ENCODE measurements around the gene NCR3LG1. TPM values are rescaled to one million over a fixed set of nuclear protein-coding genes. Genes with fewer than 3 reads are reported as not detected.
A peak's percentile ranks its signal among the peaks of the same experiment; 100 is the strongest.

Gene NCR3LG1
- total and polyA plus RNA-seq, 2 of the 8 experiments (the other 6 are each of a cell fraction or from before 2014, with no cell fraction given), result 0.68 to 1.9 TPM

DNA sequence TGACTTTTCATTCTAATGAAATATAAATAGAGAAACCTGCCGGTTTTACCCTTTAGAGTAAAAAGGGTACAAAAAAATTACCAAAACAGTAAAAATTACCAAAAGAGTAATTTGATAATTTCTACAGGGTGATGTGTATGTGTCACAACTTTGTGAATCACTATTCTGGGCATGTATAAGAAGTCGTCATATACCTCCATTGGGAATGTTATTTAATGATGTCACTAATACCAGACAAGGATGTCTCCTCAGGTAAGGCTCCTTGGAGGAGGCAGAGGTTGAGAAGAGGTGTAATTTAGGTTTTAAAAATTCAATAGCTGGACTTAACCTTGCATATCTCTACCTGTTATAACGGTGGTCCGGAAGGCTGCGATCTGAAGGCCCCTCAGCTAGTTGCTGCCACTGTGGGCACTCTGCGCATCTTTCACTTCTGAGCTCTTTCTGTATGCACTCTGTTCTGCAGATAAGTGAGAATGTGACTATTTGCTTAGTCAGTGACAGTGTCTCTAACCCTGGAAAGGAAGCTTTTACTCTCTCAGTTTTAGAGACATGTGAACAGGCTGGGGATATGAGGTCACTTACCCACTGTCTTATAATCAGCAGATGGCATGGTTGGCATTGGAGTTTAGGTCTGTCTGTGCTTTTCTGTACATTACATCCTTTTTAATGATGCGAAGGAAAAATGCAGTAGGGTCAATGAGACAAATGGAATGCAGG lies 987 bp upstream of the NCR3LG1 start:
- H3K27ac ChIP-seq (ENCODE audit: low read depth, low read length), result no peak overlapping the region
- no peaks in the 10 kb centered on the region for H3K79me1 ChIP-seq (ENCODE audit: low read depth, low read length)
- H3K27me3 ChIP-seq (replicated peaks in 1 of 4; ENCODE audit: control insufficient read depth in 3 of 4, extremely low read depth in 1 of 4, insufficient read depth in 3 of 4, low read length in 3 of 4), result peaks cover 29 to 54% (median 44%) of the 10 kb centered on the region in 4 experiments
- no peak overlapping the region for H3K4me3 ChIP-seq (ENCODE audit: extremely low read depth in 1 of 4, insufficient read depth in 2 of 4, low read depth in 3 of 4, low read length in 4 of 4)
- POLR2A ChIA-PET (ENCODE audit: partially characterized antibody), result no interaction called here
- no peak overlapping the region for H3K9ac ChIP-seq (replicated peaks in 1 of 4; ENCODE audit: extremely low read depth in 1 of 4, low read depth in 3 of 4, low read length in 3 of 4)
- H3K23me2 ChIP-seq (ENCODE audit: low read depth, low read length), result peaks cover 15% of the 10 kb centered on the region; the same call in 1 of the 2 replicates
- no peak for FAIRE-seq
- no peak overlapping the region for H3K23ac ChIP-seq (ENCODE audit: insufficient read length)
- H3K56ac ChIP-seq (replicated peaks; ENCODE audit: insufficient read length, low read depth, low read length), result no peak overlapping the region
- H2BK12ac ChIP-seq (ENCODE audit: low read depth, low read length), result no peak overlapping the region
- DNase-seq (ENCODE audit: low read depth in 1 of 2, low spot score in 2 of 2), result no peak
- peaks cover 0 to 2% of the 10 kb centered on the region in 2 experiments for H4K20me1 ChIP-seq (replicated peaks in 1 of 2; ENCODE audit: control insufficient read depth in 1 of 2, insufficient read depth in 2 of 2, low read length in 2 of 2)
- CTCF ChIA-PET (ENCODE audit: partially characterized antibody), result interaction anchor here (0.6 to 2.6 kb wide), 6 partner anchors 15 to 193 kb away, joined by 3 to 12 read pairs (median 3); no protein-coding TSS in a partner anchor
- H3K4ac ChIP-seq (replicated peaks; ENCODE audit: insufficient read length, low read depth, low read length), result no peak overlapping the region
- H2BK5ac ChIP-seq (ENCODE audit: low read depth, low read length), result no peak overlapping the region
- H3K36me3 ChIP-seq (ENCODE audit: control insufficient read depth in 2 of 4, insufficient read depth in 4 of 4, low read length in 3 of 4), result no peaks in the 10 kb centered on the region
- H2BK15ac ChIP-seq (ENCODE audit: low read length), result no peak overlapping the region
- no peak overlapping the region for H2BK20ac ChIP-seq (ENCODE audit: low read length)
- no peaks in the 10 kb centered on the region for H3K79me2 ChIP-seq (ENCODE audit: control insufficient read depth in 1 of 2, insufficient read depth in 2 of 2, low read length in 2 of 2)
- 93% methylated on average over 7 of the region's 7 CpGs; no CpG with 5 or more reads in 1 of the 2 experiments for WGBS, 2 experiments (ENCODE audit: extremely low coverage in 1 of 2, insufficient coverage in 1 of 2, insufficient read length in 1 of 2, insufficient replicate concordance in 2 of 2, low coverage in 1 of 2, low lambda C conversion rate in 2 of 2, missing lambda C conversion rate in 1 of 2)
- H4K91ac ChIP-seq (replicated peaks; ENCODE audit: insufficient read length, low read length), result no peak overlapping the region
- H4K8ac ChIP-seq (ENCODE audit: extremely low read depth, insufficient read depth, low read length), result no peak overlapping the region
- no peak overlapping the region for H2BK120ac ChIP-seq (replicated peaks; ENCODE audit: low read depth, low read length)
- no peaks in the 10 kb centered on the region for H3K9me3 ChIP-seq (ENCODE audit: insufficient read depth in 2 of 2, low read depth in 1 of 2, low read length in 1 of 2)
- H2AK5ac ChIP-seq (ENCODE audit: low read depth, low read length), result no peak overlapping the region
- H2AFZ ChIP-seq (ENCODE audit: low read length), result no peak overlapping the region
- H3K4me1 ChIP-seq (replicated peaks in 1 of 4; ENCODE audit: control insufficient read depth in 3 of 4, insufficient read depth in 4 of 4, low read length in 3 of 4), result peaks cover 0 to 8% (median 4%) of the 10 kb centered on the region in 4 experiments; a peak in 5 of 7 replicates
- no peak overlapping the region for H3K18ac ChIP-seq (ENCODE audit: extremely low read depth, low read length)
- peak overlapping the region in 1 of 2 experiments; percentile 93; a peak in 1 of 4 replicates for H3K4me2 ChIP-seq (ENCODE audit: insufficient read depth in 1 of 2, low read depth in 2 of 2, low read length in 2 of 2)
- no peak overlapping the region for H4K5ac ChIP-seq (ENCODE audit: insufficient read length, low read depth, low read length)
- no peak overlapping the region for H3K14ac ChIP-seq (ENCODE audit: insufficient read length)

Data from H1 (cell line).